H1 (cell line): Measurements from ENCODE around the gene ASPA. TPM values are rescaled to one million over a fixed set of nuclear protein-coding genes. Genes with fewer than 3 reads are reported as not detected.

Experiments used
- CTCF ChIA-PET: fragments of 300-600 bp; sonication (Branson Sonifier 250); formaldehyde crosslinking; loops from one replicate; lab custom pipeline; 2021; ENCODE audit not compliant: partially characterized antibody; lab: Charles Lee
- POLR2A ChIA-PET: fragments of 300-600 bp; sonication (Branson Sonifier 250); formaldehyde crosslinking; loops from one replicate; lab custom pipeline; 2021; ENCODE audit warnings: inconsistent platforms; ENCODE audit not compliant: partially characterized antibody; lab: Charles Lee
- DNase-seq, 2 experiments: peaks; one replicate each; pipeline versions ENCODE4 v3.0.0 to v3.0.0-alpha.2; 2010 to 2022; ENCODE audit warnings: low spot score in 2 of 2, low read depth in 1 of 2, mixed read lengths in 1 of 2
- FAIRE-seq: peaks from 2 replicates; lab custom pipeline; 2011; peaks lifted over from hg19 to GRCh38; lab: Jason Lieb, UNC
- H2AFZ ChIP-seq: 2 replicates; pipeline ENCODE4 v1.8.1; 2012; ENCODE audit warnings: low read length, inconsistent platforms
- H2AK5ac ChIP-seq: 2 replicates; pipeline ENCODE4 v1.6.1; 2013; ENCODE audit warnings: low read depth, low read length
- H2BK120ac ChIP-seq: replicated peaks from 2 replicates; pipeline ENCODE3; 2013; ENCODE audit warnings: low read depth, low read length, inconsistent platforms
- H2BK12ac ChIP-seq: 2 replicates; pipeline ENCODE4 v1.6.1; 2013; ENCODE audit warnings: low read depth, low read length
- H2BK15ac ChIP-seq: 2 replicates; pipeline ENCODE4 v1.6.1; 2013; ENCODE audit warnings: low read length
- H2BK20ac ChIP-seq: 2 replicates; pipeline ENCODE4 v1.6.1; 2013; ENCODE audit warnings: low read length
- H2BK5ac ChIP-seq: 2 replicates; pipeline ENCODE4 v1.6.1; 2013; ENCODE audit warnings: low read depth, low read length
- H3K14ac ChIP-seq: 2 replicates; pipeline ENCODE4 v1.6.1; 2013; ENCODE audit warnings: inconsistent platforms; ENCODE audit not compliant: insufficient read length
- H3K18ac ChIP-seq: 2 replicates; pipeline ENCODE4 v1.6.1; 2013; ENCODE audit warnings: low read length; ENCODE audit errors: extremely low read depth
- H3K23ac ChIP-seq: 2 replicates; pipeline ENCODE4 v1.6.1; 2013; ENCODE audit warnings: inconsistent platforms; ENCODE audit not compliant: insufficient read length
- H3K23me2 ChIP-seq: 2 replicates; pipeline ENCODE4 v1.6.1; 2013; ENCODE audit warnings: low read depth, low read length
- H3K27ac ChIP-seq: 2 replicates; pipeline ENCODE4 v1.6.1; 2011; ENCODE audit warnings: low read depth, low read length, inconsistent platforms
- H3K27me3 ChIP-seq, 4 experiments: replicated peaks in 1 of 4; 1 replicate in 1 of 4; 2 replicates in 3 of 4; pipeline versions ENCODE4 v1.6.1 to v1.8.1; 2011 to 2013; ENCODE audit warnings: low read length in 3 of 4, mild to moderate bottlenecking in 3 of 4, inconsistent platforms in 2 of 4, mixed read lengths in 2 of 4, moderate library complexity in 1 of 4; ENCODE audit not compliant: control insufficient read depth in 3 of 4, insufficient read depth in 3 of 4; ENCODE audit errors: extremely low read depth in 1 of 4
- H3K36me3 ChIP-seq, 4 experiments: 2 replicates each; pipeline versions ENCODE4 v1.6.1 to v1.8.1; 2011 to 2013; ENCODE audit warnings: mild to moderate bottlenecking in 4 of 4, low read length in 3 of 4, moderate library complexity in 2 of 4, control low read depth in 1 of 4, inconsistent platforms in 1 of 4; ENCODE audit not compliant: insufficient read depth in 4 of 4, control insufficient read depth in 2 of 4
- H3K4ac ChIP-seq: replicated peaks from 2 replicates; pipeline ENCODE3; 2013; ENCODE audit warnings: low read length, low read depth, mixed read lengths, inconsistent platforms; ENCODE audit not compliant: insufficient read length
- H3K4me1 ChIP-seq, 4 experiments: replicated peaks in 1 of 4; 1 replicate in 1 of 4; 2 replicates in 3 of 4; pipeline versions ENCODE4 v1.6.1 to v1.8.1; 2011 to 2013; ENCODE audit warnings: low read length in 3 of 4, inconsistent platforms in 2 of 4, mixed read lengths in 1 of 4; ENCODE audit not compliant: insufficient read depth in 4 of 4, control insufficient read depth in 3 of 4
- H3K4me2 ChIP-seq, 2 experiments: 2 replicates each; pipeline versions ENCODE4 v1.6.1 to v1.8.1; 2011 to 2013; ENCODE audit warnings: low read depth in 2 of 2, low read length in 2 of 2, control low read depth in 1 of 2, inconsistent platforms in 1 of 2, mild to moderate bottlenecking in 1 of 2; ENCODE audit not compliant: insufficient read depth in 1 of 2
- H3K4me3 ChIP-seq, 4 experiments: fragments of 200-600, 300-600 bp in 1 of 4; sonication (generic), shearing (Covaris generic), sonication (Bioruptor Twin) in 1 of 4; 2 replicates each; pipeline versions ENCODE4 v1.5.1 to v1.8.1; 2011 to 2016; ENCODE audit warnings: low read length in 4 of 4, low read depth in 3 of 4, control low read depth in 2 of 4, inconsistent platforms in 2 of 4, mild to moderate bottlenecking in 2 of 4, mixed read lengths in 1 of 4, moderate library complexity in 1 of 4; ENCODE audit not compliant: insufficient read depth in 2 of 4; ENCODE audit errors: extremely low read depth in 1 of 4
- H3K56ac ChIP-seq: replicated peaks from 2 replicates; pipeline ENCODE3; 2013; ENCODE audit warnings: low read depth, mild to moderate bottlenecking, mixed read lengths, low read length, inconsistent platforms; ENCODE audit not compliant: insufficient read length
- H3K79me1 ChIP-seq: 2 replicates; pipeline ENCODE4 v1.6.1; 2013; ENCODE audit warnings: low read depth, low read length, control low read depth
- H3K79me2 ChIP-seq, 2 experiments: 2 replicates each; pipeline versions ENCODE4 v1.6.1 to v1.8.1; 2012 to 2013; ENCODE audit warnings: low read length in 2 of 2, mild to moderate bottlenecking in 2 of 2, inconsistent platforms in 1 of 2; ENCODE audit not compliant: insufficient read depth in 2 of 2, control insufficient read depth in 1 of 2
- H3K9ac ChIP-seq, 4 experiments: replicated peaks in 1 of 4; 1 replicate in 1 of 4; 2 replicates in 3 of 4; pipeline versions ENCODE4 v1.6.1 to v1.8.1; 2011 to 2013; ENCODE audit warnings: low read depth in 3 of 4, low read length in 3 of 4, control low read depth in 2 of 4, mild to moderate bottlenecking in 2 of 4, moderate library complexity in 2 of 4, inconsistent platforms in 1 of 4; ENCODE audit errors: extremely low read depth in 1 of 4
- H3K9me3 ChIP-seq, 2 experiments: 2 replicates each; pipeline versions ENCODE4 v1.6.1 to v1.8.1; 2012 to 2013; ENCODE audit warnings: mild to moderate bottlenecking in 2 of 2, moderate library complexity in 2 of 2, control low read depth in 1 of 2, inconsistent platforms in 1 of 2, low read depth in 1 of 2, low read length in 1 of 2, mixed read lengths in 1 of 2; ENCODE audit not compliant: insufficient read depth in 2 of 2
- H4K20me1 ChIP-seq, 2 experiments: replicated peaks in 1 of 2; 2 replicates each; pipeline versions ENCODE3 to v1.8.1; 2011 to 2013; ENCODE audit warnings: inconsistent platforms in 2 of 2, low read length in 2 of 2, mild to moderate bottlenecking in 1 of 2; ENCODE audit not compliant: insufficient read depth in 2 of 2, control insufficient read depth in 1 of 2
- H4K5ac ChIP-seq: 2 replicates; pipeline ENCODE4 v1.6.1; 2013; ENCODE audit warnings: low read length, low read depth, mixed read lengths, inconsistent platforms; ENCODE audit not compliant: insufficient read length
- H4K8ac ChIP-seq: 2 replicates; pipeline ENCODE4 v1.8.0; 2013; ENCODE audit warnings: mild to moderate bottlenecking, moderate library complexity, low read length, inconsistent platforms; ENCODE audit not compliant: insufficient read depth; ENCODE audit errors: extremely low read depth
- H4K91ac ChIP-seq: replicated peaks from 2 replicates; pipeline ENCODE3; 2013; ENCODE audit warnings: low read length, mixed read lengths, inconsistent platforms; ENCODE audit not compliant: insufficient read length
- ASH2L ChIP-seq: fragments of 200-600, 300-600 bp; sonication (generic); IDR thresholded peaks from one replicate; pipeline ENCODE4 v1.7.1; 2017; ENCODE audit warnings: low read length
- CHD1 ChIP-seq: IDR thresholded peaks from 2 replicates; pipeline ENCODE4 v1.6.1; 2012; ENCODE audit warnings: low read depth, low read length, improper control_type of control experiment
- WGBS, 2 experiments: shearing (Covaris generic) in 1 of 2; methylation state at CpG; one replicate each; pipeline versions ENCODE4 v1.1.6 to v1.1.7; 2013 to 2015; ENCODE audit warnings: low lambda C conversion rate in 2 of 2, mixed read lengths in 2 of 2, inconsistent platforms in 1 of 2, low coverage in 1 of 2, missing lambda C conversion rate in 1 of 2; ENCODE audit not compliant: insufficient replicate concordance in 2 of 2, insufficient coverage in 1 of 2, insufficient read length in 1 of 2; ENCODE audit errors: extremely low coverage in 1 of 2, missing lambda C conversion rate in 1 of 2; 5-methylcytosine and 5-hydroxymethylcytosine counted together
- polyA plus RNA-seq, 7 experiments: library from polyadenylated mRNA; depleted of rRNA in 3 of 7; stranded (reverse) in 5 of 7; unstranded in 2 of 7; fragments of >200 nt in 5 of 7; fragments of 200-250 nt in 2 of 7; gene quantifications; 1 replicate in 5 of 7; 2 replicates in 1 of 7; 4 replicates in 1 of 7; pipeline versions ENCODE4 v1.2.1 to v1.2.3, GENCODE V29; 2011 to 2013; ENCODE audit warnings: missing spikeins in 2 of 7, mixed read lengths in 2 of 7
- total RNA-seq: library from RNA; stranded (reverse); fragmentation: NEBNext Ultra II Directional; extraction: Animal tissue kit (Norgen Biotek cat#: 25700); gene quantifications from 2 replicates; pipeline ENCODE4 v1.2.1, GENCODE V29; 2021
- TF ChIP-seq, protein P1 (sequence below): IDR thresholded peaks from 2 replicates; pipeline ENCODE4 v1.6.1; 2012; ENCODE audit warnings: inconsistent platforms
- TF ChIP-seq, protein P2 (sequence below): IDR thresholded peaks from 2 replicates; pipeline ENCODE4 v1.6.1; 2011; ENCODE audit warnings: low read length, improper control_type of control experiment

Gene ASPA
- total and polyA plus RNA-seq, 2 of the 8 experiments (the other 6 are each of a cell fraction or from before 2014, with no cell fraction given): 0.03 TPM; not detected in 1

DNA sequence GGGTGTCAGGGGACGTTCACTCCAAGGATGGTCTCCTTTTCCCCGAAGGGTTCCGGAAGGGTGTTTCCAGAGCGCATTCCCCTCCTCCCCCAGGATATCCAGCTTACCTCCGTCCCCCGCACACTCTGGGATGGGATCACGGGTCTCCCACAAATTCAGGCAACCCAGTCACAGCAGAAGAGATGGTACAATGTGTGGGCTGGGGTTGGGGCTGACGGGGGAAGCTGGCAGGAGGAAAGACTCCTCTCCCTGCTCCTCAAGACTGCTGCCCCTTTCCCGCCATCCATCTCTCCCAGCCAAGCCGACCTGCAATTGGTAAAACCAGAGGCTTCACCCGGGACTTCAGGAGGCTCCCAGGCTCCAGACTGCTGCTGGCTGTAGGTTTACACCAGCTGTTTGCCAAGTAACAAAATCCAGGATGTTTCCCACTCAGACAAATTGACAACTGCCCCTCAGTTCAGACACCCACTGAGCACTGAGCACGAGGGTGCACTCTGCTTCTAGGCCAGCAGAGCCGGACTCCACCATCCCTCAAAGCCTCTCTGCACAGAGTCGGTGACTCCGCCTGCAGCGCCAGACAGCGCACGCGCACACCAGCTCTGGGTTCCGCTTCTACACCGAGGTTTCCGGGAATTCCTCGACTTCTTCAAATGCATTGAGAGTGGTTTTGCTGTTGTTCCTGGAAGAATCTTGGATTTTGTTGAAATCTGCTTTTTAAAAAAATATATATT is 37.7 kb downstream of the ASPA start:
- Histone ChIP-seq H2BK20ac (0 out of 2 replicates have a peak overlapping the region, but pooled peaks have one; percentile 86), H3K56ac (no peak overlapping the region), H3K23ac (no peak overlapping the region), H3K4me2 (peak overlapping the region; percentile 3 to 50; a peak in 1 of 4 replicates), H4K91ac (no peak overlapping the region), H4K5ac (no peak overlapping the region), H2BK15ac (peak overlapping the region; percentile 81; the same call in 1 of the 2 replicates), H3K79me1 (no peaks in the 10 kb centered on the region), H3K9me3 (no peaks in the 10 kb centered on the region), H3K4ac (no peak overlapping the region), H4K20me1 (no peaks in the 10 kb centered on the region), H3K18ac (peak overlapping the region; percentile 13; the same call in 1 of the 2 replicates), H2BK12ac (no peak overlapping the region), H3K79me2 (no peaks in the 10 kb centered on the region), H3K9ac (no peak overlapping the region), H2AK5ac (no peak overlapping the region), H3K27me3 (no peaks in the 10 kb centered on the region; a peak in 2 of 7 replicates), H3K4me3 (no peak overlapping the region), H2BK5ac (no peak overlapping the region), H3K14ac (no peak overlapping the region), H3K36me3 (no peaks in the 10 kb centered on the region), H2BK120ac (no peak overlapping the region), H4K8ac (no peak overlapping the region), H3K27ac (no peak overlapping the region), H3K23me2 (no peaks in the 10 kb centered on the region), H2AFZ (0 out of 2 replicates have a peak overlapping the region, but pooled peaks have one; percentile 31), H3K4me1 (peaks cover 9 to 22% (median 14%) of the 10 kb centered on the region in 4 experiments)
- FAIRE-seq (no peak), DNase-seq (no peak)
- ChIA-PET CTCF (interaction anchor here (1.1 kb wide), 1 partner anchor 23 kb away, joined by 3 read pairs; no protein-coding TSS in a partner anchor), POLR2A (interaction anchor here (0.6 to 0.8 kb wide), 2 partner anchors 12 to 463 kb away, joined by 3 to 4 read pairs; no protein-coding TSS in a partner anchor)
- TF ChIP-seq CHD1 (no peak), ASH2L (peak; percentile 4)
- TF ChIP-seq, protein P1, sequence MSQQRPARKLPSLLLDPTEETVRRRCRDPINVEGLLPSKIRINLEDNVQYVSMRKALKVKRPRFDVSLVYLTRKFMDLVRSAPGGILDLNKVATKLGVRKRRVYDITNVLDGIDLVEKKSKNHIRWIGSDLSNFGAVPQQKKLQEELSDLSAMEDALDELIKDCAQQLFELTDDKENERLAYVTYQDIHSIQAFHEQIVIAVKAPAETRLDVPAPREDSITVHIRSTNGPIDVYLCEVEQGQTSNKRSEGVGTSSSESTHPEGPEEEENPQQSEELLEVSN: peak; percentile 78
- TF ChIP-seq, protein P2, sequence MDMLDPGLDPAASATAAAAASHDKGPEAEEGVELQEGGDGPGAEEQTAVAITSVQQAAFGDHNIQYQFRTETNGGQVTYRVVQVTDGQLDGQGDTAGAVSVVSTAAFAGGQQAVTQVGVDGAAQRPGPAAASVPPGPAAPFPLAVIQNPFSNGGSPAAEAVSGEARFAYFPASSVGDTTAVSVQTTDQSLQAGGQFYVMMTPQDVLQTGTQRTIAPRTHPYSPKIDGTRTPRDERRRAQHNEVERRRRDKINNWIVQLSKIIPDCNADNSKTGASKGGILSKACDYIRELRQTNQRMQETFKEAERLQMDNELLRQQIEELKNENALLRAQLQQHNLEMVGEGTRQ: no peak
- WGBS, 2 experiments: 78% methylated on average over 23 of the region's 23 CpGs; no CpG with 5 or more reads in 1 of the 2 experiments
